Brain microvascular endothelial cell (primary cell): ENCODE measurements around the gene TMEM39B.

Source experiments
- DNase-seq: peaks from one replicate; pipeline ENCODE4 v3.0.0-alpha.2; 2020
- H3K27ac ChIP-seq: fragments of 250-450 bp; sonication (Bioruptor Pico); 2 replicates; pipeline ENCODE4 v1.5.1; 2020; ENCODE audit warnings: mild to moderate bottlenecking, moderate library complexity
- H3K27me3 ChIP-seq: fragments of 250-450 bp; sonication (Bioruptor Pico); replicated peaks from 2 replicates; pipeline ENCODE4 v1.5.1; 2020; ENCODE audit warnings: mild to moderate bottlenecking
- H3K36me3 ChIP-seq: fragments of 250-450 bp; sonication (Bioruptor Pico); replicated peaks from 2 replicates; pipeline ENCODE4 v1.5.1; 2020; ENCODE audit warnings: mild to moderate bottlenecking
- H3K4me3 ChIP-seq: 2 replicates; pipeline ENCODE4 v1.5.1; 2011; ENCODE audit warnings: low read depth, mild to moderate bottlenecking, control low read depth, low read length, moderate library complexity
- CTCF ChIP-seq: IDR thresholded peaks from 2 replicates; pipeline ENCODE4 v1.5.1; 2011; ENCODE audit warnings: low read depth, mild to moderate bottlenecking, moderate library complexity, low read length, control low read depth, inconsistent platforms; ENCODE audit errors: missing control alignments
- in situ Hi-C: cut with HindIII; loops from 2 replicates; pipeline ENCODE4 v1.10.0; 2017; ENCODE audit warnings: low sequenced_read_pairs, low pct_ligation_motif_present

The TMEM39B gene

GRCh38 chr1:32072622-32073298 lies at the start of gene TMEM39B:
Gene TMEM39B, plus strand, starts transcription at chr1:32072939. Its CDS starts 109 bp downstream, at chr1:32073048.
- Histone ChIP-seq H3K36me3 (peaks cover 16% of the 10 kb centered on the region), H3K27me3 (no peaks in the 10 kb centered on the region), H3K4me3 (peak within 1 kb of the TSS; percentile 86), H3K27ac (peak within 1 kb of the TSS; percentile 79)
- in situ Hi-C loops, result no loop called here
- DNase-seq, result peak; percentile 92
- peak; percentile 26 for TF ChIP-seq CTCF

GRCh38 chr1:32023351-32023750 lies 49.4 kb upstream of the TMEM39B start:
- Histone ChIP-seq H3K4me3 (no peak overlapping the region), H3K27ac (no peak overlapping the region), H3K36me3 (peaks cover 30% of the 10 kb centered on the region), H3K27me3 (no peaks in the 10 kb centered on the region)
- DNase-seq, result no peak
- no peak for TF ChIP-seq CTCF
- in situ Hi-C loops, result no loop called here

GRCh38 chr1:32025515-32025914 lies 47.2 kb upstream of the TMEM39B start:
- no peaks in the 10 kb centered on the region for H3K27me3 ChIP-seq
- H3K27ac ChIP-seq, result no peak overlapping the region
- H3K4me3 ChIP-seq, result no peak overlapping the region
- no peak for TF ChIP-seq CTCF
- no peak for DNase-seq
- in situ Hi-C loops, result no loop called here
- H3K36me3 ChIP-seq, result peaks cover 28% of the 10 kb centered on the region

GRCh38 chr1:32028746-32029145 lies 44.0 kb upstream of the TMEM39B start:
- Histone ChIP-seq H3K36me3 (peaks cover 24% of the 10 kb centered on the region), H3K27me3 (no peaks in the 10 kb centered on the region), H3K4me3 (no peak overlapping the region), H3K27ac (no peak overlapping the region)
- TF ChIP-seq CTCF, result no peak
- no peak for DNase-seq
- in situ Hi-C loops, result no loop called here

- Histone ChIP-seq H3K4me3 (no peak overlapping the region), H3K36me3 (peaks cover 29% of the 10 kb centered on the region), H3K27ac (peak overlapping the region; percentile 57), H3K27me3 (no peaks in the 10 kb centered on the region)
- peak; percentile 55 for DNase-seq
- in situ Hi-C loops, result no loop called here
- no peak for TF ChIP-seq CTCF
Measured at GRCh38 chr1:32031578-32032274, 41.0 kb upstream of the TMEM39B start.
